Keratinocyte (primary cell): ENCODE results near the gene PRKRA.

ENCODE experiments used
- EZH2 ChIP-seq: IDR thresholded peaks from one replicate; pipeline ENCODE4 v1.6.1; 2012; ENCODE audit warnings: inconsistent platforms, mild to moderate bottlenecking, low read length, moderate library complexity
- TF ChIP-seq, protein P1 (sequence below), 3 experiments: IDR thresholded peaks in 1 of 3; conservative IDR thresholded peaks in 1 of 3; optimal IDR thresholded peaks in 1 of 3; 2 replicates in 2 of 3; 3 replicates in 1 of 3; pipeline versions ENCODE3 to v1.5.1; 2011; ENCODE audit warnings: low read length in 3 of 3, mild to moderate bottlenecking in 3 of 3, moderate library complexity in 2 of 3, control low read depth in 1 of 3, inconsistent platforms in 1 of 3; ENCODE audit not compliant: insufficient read depth in 2 of 3; ENCODE audit errors: extremely low read depth in 1 of 3

DNA sequence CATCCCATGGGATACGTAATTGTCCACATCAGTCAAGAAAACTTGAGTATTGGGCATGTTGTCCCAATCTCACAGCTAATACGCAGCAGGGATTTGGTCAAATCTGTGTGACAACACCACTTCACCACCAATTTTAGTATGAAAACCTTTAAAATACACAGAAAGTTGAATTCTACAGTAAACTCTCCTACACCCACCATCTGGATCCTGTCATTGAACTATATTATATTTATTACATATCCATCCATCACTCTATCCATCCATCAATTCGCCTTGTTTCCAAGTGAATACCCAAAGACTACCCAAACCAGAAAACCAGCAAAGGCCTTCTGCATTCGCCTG is 28.3 kb upstream of the PRKRA start:
- TF ChIP-seq, protein P1, sequence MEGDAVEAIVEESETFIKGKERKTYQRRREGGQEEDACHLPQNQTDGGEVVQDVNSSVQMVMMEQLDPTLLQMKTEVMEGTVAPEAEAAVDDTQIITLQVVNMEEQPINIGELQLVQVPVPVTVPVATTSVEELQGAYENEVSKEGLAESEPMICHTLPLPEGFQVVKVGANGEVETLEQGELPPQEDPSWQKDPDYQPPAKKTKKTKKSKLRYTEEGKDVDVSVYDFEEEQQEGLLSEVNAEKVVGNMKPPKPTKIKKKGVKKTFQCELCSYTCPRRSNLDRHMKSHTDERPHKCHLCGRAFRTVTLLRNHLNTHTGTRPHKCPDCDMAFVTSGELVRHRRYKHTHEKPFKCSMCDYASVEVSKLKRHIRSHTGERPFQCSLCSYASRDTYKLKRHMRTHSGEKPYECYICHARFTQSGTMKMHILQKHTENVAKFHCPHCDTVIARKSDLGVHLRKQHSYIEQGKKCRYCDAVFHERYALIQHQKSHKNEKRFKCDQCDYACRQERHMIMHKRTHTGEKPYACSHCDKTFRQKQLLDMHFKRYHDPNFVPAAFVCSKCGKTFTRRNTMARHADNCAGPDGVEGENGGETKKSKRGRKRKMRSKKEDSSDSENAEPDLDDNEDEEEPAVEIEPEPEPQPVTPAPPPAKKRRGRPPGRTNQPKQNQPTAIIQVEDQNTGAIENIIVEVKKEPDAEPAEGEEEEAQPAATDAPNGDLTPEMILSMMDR (optimal IDR thresholded peaks at IDR 0.05 in 1 of 3, IDR thresholded peaks at IDR 0.05 in 1 of 3, conservative IDR thresholded peaks at IDR 0.05 in 1 of 3; ENCODE audit: extremely low read depth in 1 of 3, insufficient read depth in 2 of 3, low read length in 3 of 3): no peak
- TF ChIP-seq EZH2: no peak
